ENCODE data around the gene GADD45A.

The GADD45A gene

GRCh38 chr1:67688526-67689219 is 3.7 kb downstream of the GADD45A start:
- no peak for DNase-seq (ENCODE audit: low read depth, low spot score)

GRCh38 chr1:67689267-67690017 is 4.4 kb downstream of the GADD45A start:
- DNase-seq (ENCODE audit: low read depth, low spot score), result no peak

- no peak for DNase-seq (ENCODE audit: low read depth, low spot score)
These were observed 5.0 kb downstream of the GADD45A start for GRCh38 chr1:67690018-67690363.

- no peak for DNase-seq (ENCODE audit: low read depth, low spot score)
These were observed 5.4 kb downstream of the GADD45A start for GRCh38 chr1:67690411-67690810.

GRCh38 chr1:67691712-67692111 is 6.7 kb downstream of the GADD45A start:
- no peak for DNase-seq (ENCODE audit: low read depth, low spot score)

GRCh38 chr1:67695963-67696362 is 11.0 kb downstream of the GADD45A start:
- DNase-seq (ENCODE audit: low read depth, low spot score), result no peak

GRCh38 chr1:67696708-67697107 is 11.7 kb downstream of the GADD45A start:
- no peak for DNase-seq (ENCODE audit: low read depth, low spot score)

GRCh38 chr1:67700220-67700619 is 15.2 kb downstream of the GADD45A start:
- no peak for DNase-seq (ENCODE audit: low read depth, low spot score)

GRCh38 chr1:67700692-67701410 is 15.8 kb downstream of the GADD45A start:
- no peak for DNase-seq (ENCODE audit: low read depth, low spot score)

GRCh38 chr1:67701876-67702275 is 16.9 kb downstream of the GADD45A start:
- no peak for DNase-seq (ENCODE audit: low read depth, low spot score)

- DNase-seq (ENCODE audit: low read depth, low spot score), result no peak
These were observed 19.4 kb downstream of the GADD45A start for GRCh38 chr1:67704351-67704750.

- no peak for DNase-seq (ENCODE audit: low read depth, low spot score)
These were observed 20.9 kb downstream of the GADD45A start for GRCh38 chr1:67705735-67706453.

- no peak for DNase-seq (ENCODE audit: low read depth, low spot score)
These were observed 23.6 kb downstream of the GADD45A start for GRCh38 chr1:67708606-67709005.

- no peak for DNase-seq (ENCODE audit: low read depth, low spot score)
These were observed 25.4 kb downstream of the GADD45A start for GRCh38 chr1:67710417-67710816.

- no peak for DNase-seq (ENCODE audit: low read depth, low spot score)
These were observed 26.3 kb downstream of the GADD45A start for GRCh38 chr1:67711158-67711854.

- no peak for DNase-seq (ENCODE audit: low read depth, low spot score)
These were observed 26.8 kb downstream of the GADD45A start for GRCh38 chr1:67711855-67712212.

GRCh38 chr1:67713057-67713846 is 28.3 kb downstream of the GADD45A start:
- no peak for DNase-seq (ENCODE audit: low read depth, low spot score)

- DNase-seq (ENCODE audit: low read depth, low spot score), result no peak
These were observed 30.8 kb downstream of the GADD45A start for GRCh38 chr1:67715819-67716218.

- DNase-seq (ENCODE audit: low read depth, low spot score), result no peak
These were observed 31.8 kb downstream of the GADD45A start for GRCh38 chr1:67716800-67717199.

GRCh38 chr1:67717876-67718275 is 32.9 kb downstream of the GADD45A start:
- no peak for DNase-seq (ENCODE audit: low read depth, low spot score)

Data from brain pericyte (primary cell).